Fibroblast of mammary gland (primary cell): ENCODE data around the gene KCNN4.

Source experiments
- DNase-seq: peaks from one replicate; pipeline ENCODE4 v3.0.0-alpha.2; 2010; ENCODE audit warnings: low read depth
- H3K4me3 ChIP-seq: 2 replicates; pipeline ENCODE4 v1.5.1; 2011; ENCODE audit warnings: low read depth, mild to moderate bottlenecking, low read length, moderate library complexity; ENCODE audit not compliant: control insufficient read depth
- CTCF ChIP-seq: conservative IDR thresholded peaks from 2 replicates; pipeline ENCODE4 v1.5.1; 2011; ENCODE audit warnings: low read depth, low read length, inconsistent platforms; ENCODE audit not compliant: control insufficient read depth, insufficient read depth

Gene KCNN4

GRCh38 chr19:43784241-43784980 lies 3.6 kb upstream of the KCNN4 start:
- peak; percentile 89 for DNase-seq
- H3K4me3 ChIP-seq: no peak overlapping the region

GRCh38 chr19:43783636-43784035 lies 2.9 kb upstream of the KCNN4 start:
- no peak overlapping the region for H3K4me3 ChIP-seq
- DNase-seq: no peak
- no peak for TF ChIP-seq CTCF

More at GRCh38 chr19:43784241-43784980, 3.6 kb upstream of the KCNN4 start:
- no peak for TF ChIP-seq CTCF

GRCh38 chr19:43782689-43783231 lies 2.0 kb upstream of the KCNN4 start:
- no peak for DNase-seq
- H3K4me3 ChIP-seq: no peak overlapping the region
- no peak for TF ChIP-seq CTCF

GRCh38 chr19:43782311-43782660 lies 1.5 kb upstream of the KCNN4 start:
- H3K4me3 ChIP-seq: no peak overlapping the region
- no peak for TF ChIP-seq CTCF

GRCh38 chr19:43781630-43782310 lies 997 bp upstream of the KCNN4 start:
- no peak overlapping the region for H3K4me3 ChIP-seq
- no peak for DNase-seq
- no peak for TF ChIP-seq CTCF

More at GRCh38 chr19:43782311-43782660, 1.5 kb upstream of the KCNN4 start:
- no peak for DNase-seq

GRCh38 chr19:43779820-43780219 lies 953 bp downstream of the KCNN4 start:
- no peak overlapping the region for H3K4me3 ChIP-seq
- no peak for DNase-seq
- no peak for TF ChIP-seq CTCF
